C4-2B (cell line): ENCODE measurements around the gene LEF1.

Experiments used
- CTCF ChIP-seq: fragments of 450-650 bp; conservative IDR thresholded peaks from 2 replicates; pipeline ENCODE4 v1.5.1; 2017; ENCODE audit warnings: mild to moderate bottlenecking
- ZFX ChIP-seq: fragments of 450-650 bp; IDR thresholded peaks from 2 replicates; pipeline ENCODE4 v1.6.1; 2017

GRCh38 chr4:108048157-108048556, 120.6 kb downstream of the LEF1 start:
- TF ChIP-seq CTCF (no peak), ZFX (no peak)
